HepG2 (cell line): Measurements from ENCODE around the gene RPS28. TPM values are rescaled to one million over a fixed set of nuclear protein-coding genes. Genes with fewer than 3 reads are reported as not detected.
A peak's percentile ranks its signal among the peaks of the same experiment; 100 is the strongest.

Experiments
- ARNT2 ChIP-seq: sonication (generic); formaldehyde crosslinking; IDR thresholded peaks from 2 replicates; pipeline ENCODE4 v1.8.0; 2022; ENCODE audit warnings: mild to moderate bottlenecking, low read depth, missing genetic modification reagents, moderate library complexity
- ESRRA ChIP-seq: sonication (generic); formaldehyde crosslinking; IDR thresholded peaks from 2 replicates; pipeline ENCODE4 v1.5.1; 2020; ENCODE audit warnings: mild to moderate bottlenecking, low read depth, missing genetic modification reagents
- FOXA3 ChIP-seq: IDR thresholded peaks from 2 replicates; pipeline ENCODE4 v1.6.1; 2016; ENCODE audit warnings: missing genetic modification reagents, missing compliant biosample characterization
- MAZ ChIP-seq, 2 experiments: sonication (generic) in 1 of 2; formaldehyde crosslinking in 1 of 2; IDR thresholded peaks; 2 replicates each; pipeline versions ENCODE4 v1.5.0 to v1.6.1; 2012 to 2020; ENCODE audit warnings: low read depth in 2 of 2, mild to moderate bottlenecking in 2 of 2, borderline replicate concordance in 1 of 2, improper control_type of control experiment in 1 of 2, low read length in 1 of 2, missing genetic modification reagents in 1 of 2, moderate library complexity in 1 of 2
- SYNCRIP ChIP-seq: fragments of 200-400 bp; formaldehyde crosslinking; IDR thresholded peaks from 2 replicates; pipeline ENCODE4 v1.6.1; 2018; ENCODE audit warnings: mild to moderate bottlenecking, low read depth, low read length; ENCODE audit not compliant: insufficient read depth
- ZBTB1 ChIP-seq: sonication (generic); formaldehyde crosslinking; IDR thresholded peaks from 2 replicates; pipeline ENCODE4 v1.4.0; 2020; ENCODE audit warnings: missing genetic modification reagents, borderline replicate concordance
- ZFP41 ChIP-seq: sonication (generic); formaldehyde crosslinking; IDR thresholded peaks from 2 replicates; pipeline ENCODE4 v1.4.0; 2020; ENCODE audit warnings: mild to moderate bottlenecking, missing genetic modification reagents, borderline replicate concordance
- ZNF274 ChIP-seq: sonication (generic); formaldehyde crosslinking; IDR thresholded peaks from 2 replicates; pipeline ENCODE4 v1.5.1; 2020; ENCODE audit warnings: mild to moderate bottlenecking, missing genetic modification reagents
- ZNF431 ChIP-seq: sonication (generic); formaldehyde crosslinking; IDR thresholded peaks from 2 replicates; pipeline ENCODE4 v1.9.0; 2022; ENCODE audit warnings: missing genetic modification reagents, low read depth, mild to moderate bottlenecking, borderline replicate concordance
- ZNF549 ChIP-seq: sonication (generic); formaldehyde crosslinking; IDR thresholded peaks from 2 replicates; pipeline ENCODE4 v1.5.0; 2020; ENCODE audit warnings: missing genetic modification reagents
- ZSCAN12 ChIP-seq: sonication (generic); formaldehyde crosslinking; IDR thresholded peaks from 2 replicates; pipeline ENCODE4 v1.9.0; 2021; ENCODE audit warnings: mild to moderate bottlenecking, missing genetic modification reagents
- polyA plus RNA-seq, 8 experiments: library from polyadenylated mRNA; depleted of rRNA in 3 of 8; stranded (reverse) in 7 of 8; unstranded in 1 of 8; fragments of >200 nt; fragmentation: Illumina TruSeq in 4 of 8; extraction: Trizol in 4 of 8; gene quantifications; 2 replicates each; pipeline versions ENCODE4 v1.2.1 to v1.2.3, GENCODE V29; 2011 to 2016; ENCODE audit warnings: low read depth in 4 of 8, missing spikeins in 1 of 8, mixed read lengths in 1 of 8; ENCODE audit not compliant: insufficient read depth in 1 of 8
- total RNA-seq, 5 experiments: library from RNA; depleted of rRNA; stranded (reverse); fragments of >200 nt; fragmentation: Illumina TruSeq; extraction: Trizol; gene quantifications; 2 replicates each; pipeline ENCODE4 v1.2.3, GENCODE V29; 2016; ENCODE audit warnings: low read depth in 1 of 5
- TF ChIP-seq, protein P1 (sequence below): sonication (generic); formaldehyde crosslinking; IDR thresholded peaks from 2 replicates; pipeline ENCODE4 v1.4.0; 2020; ENCODE audit warnings: missing genetic modification reagents
- TF ChIP-seq, protein P2 (sequence below): IDR thresholded peaks from 2 replicates; pipeline ENCODE4 v1.6.1; 2012; ENCODE audit warnings: low read depth, low read length, improper control_type of control experiment
- TF ChIP-seq, protein P3 (sequence below): sonication (generic); formaldehyde crosslinking; IDR thresholded peaks from 2 replicates; pipeline ENCODE4 v1.8.0; 2022; ENCODE audit warnings: mild to moderate bottlenecking, missing genetic modification reagents, borderline replicate concordance
- TF ChIP-seq, protein P4 (sequence below): sonication (generic); formaldehyde crosslinking; IDR thresholded peaks from 2 replicates; pipeline ENCODE4 v1.4.0; 2020; ENCODE audit warnings: mild to moderate bottlenecking, low read depth, missing genetic modification reagents

RPS28 gene
- total and polyA plus RNA-seq, 2 of the 13 experiments (the other 11 are each of a cell fraction or from before 2014, with no cell fraction given) = 281 to 545 TPM

DNA sequence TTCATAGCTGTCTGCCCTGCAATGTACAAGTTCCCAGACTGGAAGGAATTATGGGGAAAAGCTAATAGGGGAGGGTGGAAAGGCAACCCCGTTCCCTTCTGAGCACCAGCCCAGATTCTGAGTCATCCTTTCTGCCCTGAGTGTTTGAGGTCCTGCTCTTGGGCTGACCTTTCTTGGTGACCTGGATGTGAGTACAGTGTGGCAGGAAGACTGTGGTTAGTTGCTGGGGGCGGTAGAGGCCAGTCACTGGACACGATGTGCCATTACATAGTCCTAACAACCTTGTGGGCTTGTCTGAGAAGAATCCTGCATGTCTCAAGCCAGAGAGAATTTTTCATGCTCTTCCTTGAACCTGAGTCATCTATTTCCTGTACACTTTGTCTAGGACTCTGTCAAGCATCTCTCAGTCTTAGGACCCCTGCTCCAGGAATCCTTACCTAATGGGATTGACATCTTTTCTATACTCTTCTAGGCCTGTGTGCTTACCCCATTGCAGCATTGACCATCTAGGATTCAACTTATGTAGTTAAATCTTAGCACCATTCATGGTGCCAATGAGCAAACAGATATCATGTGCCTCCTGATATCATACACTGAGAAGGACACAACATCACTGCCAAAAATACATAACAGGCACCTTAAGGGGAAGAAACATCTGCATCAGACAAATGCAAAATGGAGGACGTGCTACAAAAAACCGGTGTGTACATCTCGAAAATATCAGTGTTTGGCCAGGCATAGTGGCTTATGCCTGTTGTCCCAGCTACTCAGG is 34.5 kb downstream of the RPS28 start (continued):
- TF ChIP-seq, protein P1, sequence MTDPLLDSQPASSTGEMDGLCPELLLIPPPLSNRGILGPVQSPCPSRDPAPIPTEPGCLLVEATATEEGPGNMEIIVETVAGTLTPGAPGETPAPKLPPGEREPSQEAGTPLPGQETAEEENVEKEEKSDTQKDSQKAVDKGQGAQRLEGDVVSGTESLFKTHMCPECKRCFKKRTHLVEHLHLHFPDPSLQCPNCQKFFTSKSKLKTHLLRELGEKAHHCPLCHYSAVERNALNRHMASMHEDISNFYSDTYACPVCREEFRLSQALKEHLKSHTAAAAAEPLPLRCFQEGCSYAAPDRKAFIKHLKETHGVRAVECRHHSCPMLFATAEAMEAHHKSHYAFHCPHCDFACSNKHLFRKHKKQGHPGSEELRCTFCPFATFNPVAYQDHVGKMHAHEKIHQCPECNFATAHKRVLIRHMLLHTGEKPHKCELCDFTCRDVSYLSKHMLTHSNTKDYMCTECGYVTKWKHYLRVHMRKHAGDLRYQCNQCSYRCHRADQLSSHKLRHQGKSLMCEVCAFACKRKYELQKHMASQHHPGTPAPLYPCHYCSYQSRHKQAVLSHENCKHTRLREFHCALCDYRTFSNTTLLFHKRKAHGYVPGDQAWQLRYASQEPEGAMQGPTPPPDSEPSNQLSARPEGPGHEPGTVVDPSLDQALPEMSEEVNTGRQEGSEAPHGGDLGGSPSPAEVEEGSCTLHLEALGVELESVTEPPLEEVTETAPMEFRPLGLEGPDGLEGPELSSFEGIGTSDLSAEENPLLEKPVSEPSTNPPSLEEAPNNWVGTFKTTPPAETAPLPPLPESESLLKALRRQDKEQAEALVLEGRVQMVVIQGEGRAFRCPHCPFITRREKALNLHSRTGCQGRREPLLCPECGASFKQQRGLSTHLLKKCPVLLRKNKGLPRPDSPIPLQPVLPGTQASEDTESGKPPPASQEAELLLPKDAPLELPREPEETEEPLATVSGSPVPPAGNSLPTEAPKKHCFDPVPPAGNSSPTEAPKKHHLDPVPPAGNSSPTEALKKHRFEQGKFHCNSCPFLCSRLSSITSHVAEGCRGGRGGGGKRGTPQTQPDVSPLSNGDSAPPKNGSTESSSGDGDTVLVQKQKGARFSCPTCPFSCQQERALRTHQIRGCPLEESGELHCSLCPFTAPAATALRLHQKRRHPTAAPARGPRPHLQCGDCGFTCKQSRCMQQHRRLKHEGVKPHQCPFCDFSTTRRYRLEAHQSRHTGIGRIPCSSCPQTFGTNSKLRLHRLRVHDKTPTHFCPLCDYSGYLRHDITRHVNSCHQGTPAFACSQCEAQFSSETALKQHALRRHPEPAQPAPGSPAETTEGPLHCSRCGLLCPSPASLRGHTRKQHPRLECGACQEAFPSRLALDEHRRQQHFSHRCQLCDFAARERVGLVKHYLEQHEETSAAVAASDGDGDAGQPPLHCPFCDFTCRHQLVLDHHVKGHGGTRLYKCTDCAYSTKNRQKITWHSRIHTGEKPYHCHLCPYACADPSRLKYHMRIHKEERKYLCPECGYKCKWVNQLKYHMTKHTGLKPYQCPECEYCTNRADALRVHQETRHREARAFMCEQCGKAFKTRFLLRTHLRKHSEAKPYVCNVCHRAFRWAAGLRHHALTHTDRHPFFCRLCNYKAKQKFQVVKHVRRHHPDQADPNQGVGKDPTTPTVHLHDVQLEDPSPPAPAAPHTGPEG (CRISPR knock-in tag) = no peak
- TF ChIP-seq ZFP41 (CRISPR knock-in tag) = no peak
- TF ChIP-seq FOXA3 (CRISPR knock-in tag) = peak; percentile 68
- no peak for TF ChIP-seq MAZ (IDR thresholded peaks at IDR 0.05; ENCODE audit: borderline replicate concordance, low read depth, low read length)
- no peak for TF ChIP-seq MAZ (CRISPR knock-in tag; IDR thresholded peaks at IDR 0.05; ENCODE audit: low read depth)
- no peak for TF ChIP-seq SYNCRIP
- TF ChIP-seq ARNT2 (CRISPR knock-in tag) = no peak
- TF ChIP-seq, protein P2, sequence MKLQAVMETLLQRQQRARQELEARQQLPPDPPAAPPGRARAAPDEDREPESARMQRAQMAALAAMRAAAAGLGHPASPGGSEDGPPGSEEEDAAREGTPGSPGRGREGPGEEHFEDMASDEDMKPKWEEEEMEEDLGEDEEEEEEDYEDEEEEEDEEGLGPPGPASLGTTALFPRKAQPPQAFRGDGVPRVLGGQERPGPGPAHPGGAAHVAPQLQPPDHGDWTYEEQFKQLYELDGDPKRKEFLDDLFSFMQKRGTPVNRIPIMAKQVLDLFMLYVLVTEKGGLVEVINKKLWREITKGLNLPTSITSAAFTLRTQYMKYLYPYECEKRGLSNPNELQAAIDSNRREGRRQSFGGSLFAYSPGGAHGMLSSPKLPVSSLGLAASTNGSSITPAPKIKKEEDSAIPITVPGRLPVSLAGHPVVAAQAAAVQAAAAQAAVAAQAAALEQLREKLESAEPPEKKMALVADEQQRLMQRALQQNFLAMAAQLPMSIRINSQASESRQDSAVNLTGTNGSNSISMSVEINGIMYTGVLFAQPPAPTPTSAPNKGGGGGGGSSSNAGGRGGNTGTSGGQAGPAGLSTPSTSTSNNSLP = no peak
- no peak for TF ChIP-seq ZNF431 (CRISPR knock-in tag)
- peak; percentile 84; the same call in 1 of the 2 replicates for TF ChIP-seq ESRRA
- TF ChIP-seq ZBTB1 = no peak
- TF ChIP-seq, protein P3, sequence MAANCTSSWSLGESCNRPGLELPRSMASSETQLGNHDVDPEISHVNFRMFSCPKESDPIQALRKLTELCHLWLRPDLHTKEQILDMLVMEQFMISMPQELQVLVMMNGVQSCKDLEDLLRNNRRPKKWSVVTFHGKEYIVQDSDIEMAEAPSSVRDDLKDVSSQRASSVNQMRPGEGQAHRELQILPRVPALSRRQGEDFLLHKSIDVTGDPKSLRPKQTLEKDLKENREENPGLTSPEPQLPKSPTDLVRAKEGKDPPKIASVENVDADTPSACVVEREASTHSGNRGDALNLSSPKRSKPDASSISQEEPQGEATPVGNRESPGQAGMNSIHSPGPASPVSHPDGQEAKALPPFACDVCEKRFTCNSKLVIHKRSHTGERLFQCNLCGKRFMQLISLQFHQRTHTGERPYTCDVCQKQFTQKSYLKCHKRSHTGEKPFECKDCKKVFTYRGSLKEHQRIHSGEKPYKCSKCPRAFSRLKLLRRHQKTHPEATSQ (CRISPR knock-in tag) = no peak
- TF ChIP-seq, protein P4, sequence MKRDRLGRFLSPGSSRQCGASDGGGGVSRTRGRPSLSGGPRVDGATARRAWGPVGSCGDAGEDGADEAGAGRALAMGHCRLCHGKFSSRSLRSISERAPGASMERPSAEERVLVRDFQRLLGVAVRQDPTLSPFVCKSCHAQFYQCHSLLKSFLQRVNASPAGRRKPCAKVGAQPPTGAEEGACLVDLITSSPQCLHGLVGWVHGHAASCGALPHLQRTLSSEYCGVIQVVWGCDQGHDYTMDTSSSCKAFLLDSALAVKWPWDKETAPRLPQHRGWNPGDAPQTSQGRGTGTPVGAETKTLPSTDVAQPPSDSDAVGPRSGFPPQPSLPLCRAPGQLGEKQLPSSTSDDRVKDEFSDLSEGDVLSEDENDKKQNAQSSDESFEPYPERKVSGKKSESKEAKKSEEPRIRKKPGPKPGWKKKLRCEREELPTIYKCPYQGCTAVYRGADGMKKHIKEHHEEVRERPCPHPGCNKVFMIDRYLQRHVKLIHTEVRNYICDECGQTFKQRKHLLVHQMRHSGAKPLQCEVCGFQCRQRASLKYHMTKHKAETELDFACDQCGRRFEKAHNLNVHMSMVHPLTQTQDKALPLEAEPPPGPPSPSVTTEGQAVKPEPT (CRISPR knock-in tag) = no peak
- TF ChIP-seq ZSCAN12 (CRISPR knock-in tag) = no peak
- TF ChIP-seq ZNF549 (CRISPR knock-in tag) = no peak
- no peak for TF ChIP-seq ZNF274 (CRISPR knock-in tag)
